ENCODE data around the gene SEMA5A.

- TF ChIP-seq, protein P1, sequence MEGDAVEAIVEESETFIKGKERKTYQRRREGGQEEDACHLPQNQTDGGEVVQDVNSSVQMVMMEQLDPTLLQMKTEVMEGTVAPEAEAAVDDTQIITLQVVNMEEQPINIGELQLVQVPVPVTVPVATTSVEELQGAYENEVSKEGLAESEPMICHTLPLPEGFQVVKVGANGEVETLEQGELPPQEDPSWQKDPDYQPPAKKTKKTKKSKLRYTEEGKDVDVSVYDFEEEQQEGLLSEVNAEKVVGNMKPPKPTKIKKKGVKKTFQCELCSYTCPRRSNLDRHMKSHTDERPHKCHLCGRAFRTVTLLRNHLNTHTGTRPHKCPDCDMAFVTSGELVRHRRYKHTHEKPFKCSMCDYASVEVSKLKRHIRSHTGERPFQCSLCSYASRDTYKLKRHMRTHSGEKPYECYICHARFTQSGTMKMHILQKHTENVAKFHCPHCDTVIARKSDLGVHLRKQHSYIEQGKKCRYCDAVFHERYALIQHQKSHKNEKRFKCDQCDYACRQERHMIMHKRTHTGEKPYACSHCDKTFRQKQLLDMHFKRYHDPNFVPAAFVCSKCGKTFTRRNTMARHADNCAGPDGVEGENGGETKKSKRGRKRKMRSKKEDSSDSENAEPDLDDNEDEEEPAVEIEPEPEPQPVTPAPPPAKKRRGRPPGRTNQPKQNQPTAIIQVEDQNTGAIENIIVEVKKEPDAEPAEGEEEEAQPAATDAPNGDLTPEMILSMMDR (IDR thresholded peaks at IDR 0.05), result no peak
- TF ChIP-seq EZH2 (IDR thresholded peaks at IDR 0.05; ENCODE audit: borderline replicate concordance, insufficient read depth, low read depth, low read length, poor library complexity, severe bottlenecking), result no peak
Measured at GRCh38 chr5:9094582-9094981, 451.3 kb downstream of the SEMA5A start.

All from B cell (primary cell).